Trophoblast cell (in vitro differentiated cells and primary cell): ENCODE measurements around the gene IFI27.

ENCODE experiments used
- DNase-seq, 2 donors: peaks; one replicate each; pipeline ENCODE4 v3.0.0-alpha.2; 2016
- H2AFZ ChIP-seq: 2 replicates; pipeline ENCODE4 v1.6.1; 2013; ENCODE audit warnings: low read length, moderate library complexity, mild to moderate bottlenecking; ENCODE audit not compliant: insufficient read depth, poor library complexity
- H2AK5ac ChIP-seq: 2 replicates; pipeline ENCODE4 v1.6.1; 2013; ENCODE audit warnings: mild to moderate bottlenecking, low read length
- H2BK120ac ChIP-seq: 2 replicates; pipeline ENCODE4 v1.6.1; 2013; ENCODE audit warnings: low read length, mild to moderate bottlenecking, moderate library complexity; ENCODE audit not compliant: insufficient read depth, poor library complexity
- H2BK12ac ChIP-seq: 2 replicates; pipeline ENCODE4 v1.6.1; 2013; ENCODE audit warnings: mild to moderate bottlenecking, low read length, moderate library complexity
- H2BK5ac ChIP-seq: 2 replicates; pipeline ENCODE4 v1.6.1; 2013; ENCODE audit warnings: low read length, low read depth, moderate library complexity, mild to moderate bottlenecking; ENCODE audit not compliant: poor library complexity
- H3K14ac ChIP-seq: 2 replicates; pipeline ENCODE4 v1.6.1; 2013; ENCODE audit warnings: mild to moderate bottlenecking, low read length
- H3K18ac ChIP-seq: 2 replicates; pipeline ENCODE4 v1.6.1; 2013; ENCODE audit warnings: mild to moderate bottlenecking, low read length
- H3K23ac ChIP-seq: 2 replicates; pipeline ENCODE4 v1.6.1; 2013; ENCODE audit warnings: low read length
- H3K27ac ChIP-seq: 2 replicates; pipeline ENCODE4 v1.5.1; 2013; ENCODE audit warnings: low read depth, mild to moderate bottlenecking, inconsistent platforms, low read length, moderate library complexity
- H3K27me3 ChIP-seq: 2 replicates; pipeline ENCODE4 v1.6.1; 2013; ENCODE audit warnings: inconsistent platforms, mild to moderate bottlenecking, low read length, moderate library complexity; ENCODE audit not compliant: insufficient read depth
- H3K36me3 ChIP-seq, 2 experiments: 1 replicate in 1 of 2; 2 replicates in 1 of 2; pipeline ENCODE4 v1.6.1; 2013; ENCODE audit warnings: low read length in 2 of 2, mild to moderate bottlenecking in 2 of 2, moderate library complexity in 1 of 2; ENCODE audit not compliant: insufficient read depth in 2 of 2, control insufficient read depth in 1 of 2
- H3K4ac ChIP-seq: 2 replicates; pipeline ENCODE4 v1.6.1; 2013; ENCODE audit warnings: low read depth, mild to moderate bottlenecking, low read length, moderate library complexity
- H3K4me1 ChIP-seq, 2 experiments: 1 replicate in 1 of 2; 2 replicates in 1 of 2; pipeline ENCODE4 v1.6.1; 2013; ENCODE audit warnings: low read length in 2 of 2, mild to moderate bottlenecking in 2 of 2, moderate library complexity in 1 of 2; ENCODE audit not compliant: insufficient read depth in 2 of 2, control insufficient read depth in 1 of 2
- H3K4me2 ChIP-seq: 2 replicates; pipeline ENCODE4 v1.6.1; 2013; ENCODE audit warnings: inconsistent platforms, mild to moderate bottlenecking, low read length, moderate library complexity
- H3K4me3 ChIP-seq: 2 replicates; pipeline ENCODE4 v1.5.1; 2013; ENCODE audit warnings: mild to moderate bottlenecking, low read depth, low read length, inconsistent platforms
- H3K79me1 ChIP-seq: one replicate; pipeline ENCODE4 v1.6.1; 2013; ENCODE audit warnings: low read length
- H3K79me2 ChIP-seq: 2 replicates; pipeline ENCODE4 v1.6.1; 2013; ENCODE audit warnings: low read length, mild to moderate bottlenecking; ENCODE audit not compliant: control insufficient read depth, insufficient read depth, poor library complexity
- H3K9ac ChIP-seq: 2 replicates; pipeline ENCODE4 v1.6.1; 2013; ENCODE audit warnings: mild to moderate bottlenecking, low read length
- H3K9me3 ChIP-seq: 2 replicates; pipeline ENCODE4 v1.6.1; 2013; ENCODE audit warnings: low read depth, mild to moderate bottlenecking, control low read depth, inconsistent platforms, low read length; ENCODE audit not compliant: insufficient read depth
- H4K12ac ChIP-seq: 2 replicates; pipeline ENCODE4 v1.6.1; 2013; ENCODE audit warnings: low read depth, mild to moderate bottlenecking, low read length, moderate library complexity
- H4K8ac ChIP-seq: 2 replicates; pipeline ENCODE4 v1.6.1; 2013; ENCODE audit warnings: low read depth, mild to moderate bottlenecking, low read length, moderate library complexity
- H4K91ac ChIP-seq: one replicate; pipeline ENCODE4 v1.6.1; 2013; ENCODE audit warnings: low read depth, mild to moderate bottlenecking, low read length, moderate library complexity
- WGBS: extraction: QIAGEN DNeasy Blood & Tissue Kit; methylation state at CpG from one replicate; pipeline ENCODE4 v1.1.7; 2013; ENCODE audit warnings: missing lambda C conversion rate; ENCODE audit not compliant: insufficient read length, insufficient coverage; ENCODE audit errors: extremely low coverage; 5-methylcytosine and 5-hydroxymethylcytosine counted together

The IFI27 gene

GRCh38 chr14:94116701-94117100, 6.2 kb downstream of the IFI27 start:
- H3K4ac ChIP-seq: no peak overlapping the region
- H3K27ac ChIP-seq: no peak overlapping the region
- H3K23ac ChIP-seq: no peak overlapping the region
- H3K36me3 ChIP-seq: no peaks in the 10 kb centered on the region
- H4K91ac ChIP-seq: no peak overlapping the region
- H3K79me2 ChIP-seq: no peaks in the 10 kb centered on the region
- H2BK120ac ChIP-seq: no peak overlapping the region
- H3K18ac ChIP-seq: no peak overlapping the region
- no peak overlapping the region for H3K4me2 ChIP-seq
- no peak for DNase-seq
- no peak overlapping the region for H4K8ac ChIP-seq
- H3K4me1 ChIP-seq: no peaks in the 10 kb centered on the region
- no peak overlapping the region for H4K12ac ChIP-seq
- no peak overlapping the region for H3K4me3 ChIP-seq
- no peak overlapping the region for H2AFZ ChIP-seq
- no CpG with 5 or more reads among the region's 10 CpGs for WGBS
- H3K14ac ChIP-seq: no peak overlapping the region
- no peak overlapping the region for H2BK5ac ChIP-seq
- H3K27me3 ChIP-seq: no peaks in the 10 kb centered on the region
- H2AK5ac ChIP-seq: no peak overlapping the region
- no peak overlapping the region for H3K9ac ChIP-seq
- H2BK12ac ChIP-seq: no peak overlapping the region
- no peaks in the 10 kb centered on the region for H3K79me1 ChIP-seq
- peaks cover 4% of the 10 kb centered on the region for H3K9me3 ChIP-seq

DNA sequence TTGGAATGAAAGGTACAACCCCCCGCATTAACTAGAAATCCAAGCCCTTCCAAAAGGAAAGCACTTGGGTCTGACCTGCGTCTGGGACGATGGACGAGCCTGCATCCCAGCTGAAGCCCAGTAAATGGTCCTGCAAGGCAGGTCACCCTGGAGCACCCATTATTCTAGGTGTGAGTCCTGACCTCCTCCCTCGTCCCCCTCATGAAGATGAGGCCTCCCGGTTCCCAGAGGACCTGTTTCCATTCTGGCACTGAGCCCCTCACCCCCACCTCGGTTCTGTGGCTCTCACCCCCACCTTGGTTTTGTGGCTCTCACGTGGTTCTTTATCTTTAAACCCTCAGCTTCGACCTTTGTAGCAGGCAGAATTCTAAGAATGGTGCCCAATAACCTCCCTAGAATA, 7.3 kb downstream of the IFI27 start:
- no peaks in the 10 kb centered on the region for H3K27me3 ChIP-seq
- no peak overlapping the region for H3K9ac ChIP-seq
- H3K4ac ChIP-seq: no peak overlapping the region
- peaks cover 4% of the 10 kb centered on the region for H3K9me3 ChIP-seq
- no peaks in the 10 kb centered on the region for H3K4me1 ChIP-seq
- no peak for DNase-seq
- no peaks in the 10 kb centered on the region for H3K79me1 ChIP-seq
- no peaks in the 10 kb centered on the region for H3K36me3 ChIP-seq
- H4K8ac ChIP-seq: no peak overlapping the region
- no peak overlapping the region for H2AFZ ChIP-seq
- H3K4me2 ChIP-seq: no peak overlapping the region
- H3K27ac ChIP-seq: no peak overlapping the region
- H3K4me3 ChIP-seq: no peak overlapping the region
- no peak overlapping the region for H4K12ac ChIP-seq
- H2AK5ac ChIP-seq: no peak overlapping the region
- H3K18ac ChIP-seq: no peak overlapping the region
- WGBS: no CpG with 5 or more reads among the region's 9 CpGs
- H4K91ac ChIP-seq: no peak overlapping the region
- no peak overlapping the region for H2BK12ac ChIP-seq
- H3K23ac ChIP-seq: no peak overlapping the region
- H2BK120ac ChIP-seq: no peak overlapping the region
- H3K14ac ChIP-seq: no peak overlapping the region
- H2BK5ac ChIP-seq: no peak overlapping the region
- no peaks in the 10 kb centered on the region for H3K79me2 ChIP-seq

GRCh38 chr14:94119071-94119470, 8.5 kb downstream of the IFI27 start:
- no peaks in the 10 kb centered on the region for H3K79me2 ChIP-seq
- no peak overlapping the region for H4K91ac ChIP-seq
- H2BK120ac ChIP-seq: no peak overlapping the region
- H3K79me1 ChIP-seq: no peaks in the 10 kb centered on the region
- H3K9me3 ChIP-seq: peaks cover 4% of the 10 kb centered on the region
- H3K4me3 ChIP-seq: no peak overlapping the region
- no peak overlapping the region for H2BK5ac ChIP-seq
- H2BK12ac ChIP-seq: no peak overlapping the region
- no peak overlapping the region for H3K4me2 ChIP-seq
- no peak overlapping the region for H3K18ac ChIP-seq
- H2AFZ ChIP-seq: no peak overlapping the region
- no peaks in the 10 kb centered on the region for H3K4me1 ChIP-seq
- no peak overlapping the region for H3K23ac ChIP-seq
- H2AK5ac ChIP-seq: no peak overlapping the region
- H3K4ac ChIP-seq: no peak overlapping the region
- no peak overlapping the region for H3K27ac ChIP-seq
- H3K14ac ChIP-seq: no peak overlapping the region
- H4K12ac ChIP-seq: no peak overlapping the region
- no peak overlapping the region for H4K8ac ChIP-seq
- DNase-seq: no peak
- H3K27me3 ChIP-seq: no peaks in the 10 kb centered on the region
- H3K9ac ChIP-seq: no peak overlapping the region
- H3K36me3 ChIP-seq: no peaks in the 10 kb centered on the region

GRCh38 chr14:94120667-94121340, 10.3 kb downstream of the IFI27 start:
- no peak overlapping the region for H3K14ac ChIP-seq
- no peak overlapping the region for H3K4me3 ChIP-seq
- no peak overlapping the region for H4K91ac ChIP-seq
- H3K27ac ChIP-seq: no peak overlapping the region
- H3K4me1 ChIP-seq: no peaks in the 10 kb centered on the region
- H3K36me3 ChIP-seq: no peaks in the 10 kb centered on the region
- H3K9ac ChIP-seq: no peak overlapping the region
- H2BK12ac ChIP-seq: no peak overlapping the region
- no peaks in the 10 kb centered on the region for H3K27me3 ChIP-seq
- no peak overlapping the region for H3K18ac ChIP-seq
- H3K79me1 ChIP-seq: no peaks in the 10 kb centered on the region
- H4K8ac ChIP-seq: no peak overlapping the region
- H2BK120ac ChIP-seq: no peak overlapping the region
- H3K4ac ChIP-seq: no peak overlapping the region
- H3K4me2 ChIP-seq: no peak overlapping the region
- H3K79me2 ChIP-seq: no peaks in the 10 kb centered on the region
- no peak overlapping the region for H2AFZ ChIP-seq
- WGBS: no CpG with 5 or more reads among the region's 5 CpGs
- H3K23ac ChIP-seq: no peak overlapping the region
- peak in 1 of 2 donors; percentile 28 for DNase-seq
- H2BK5ac ChIP-seq: no peak overlapping the region
- no peak overlapping the region for H4K12ac ChIP-seq
- peaks cover 4% of the 10 kb centered on the region for H3K9me3 ChIP-seq
- H2AK5ac ChIP-seq: no peak overlapping the region
